ENCODE data around the gene C10orf88.

C10orf88 gene, protein sequence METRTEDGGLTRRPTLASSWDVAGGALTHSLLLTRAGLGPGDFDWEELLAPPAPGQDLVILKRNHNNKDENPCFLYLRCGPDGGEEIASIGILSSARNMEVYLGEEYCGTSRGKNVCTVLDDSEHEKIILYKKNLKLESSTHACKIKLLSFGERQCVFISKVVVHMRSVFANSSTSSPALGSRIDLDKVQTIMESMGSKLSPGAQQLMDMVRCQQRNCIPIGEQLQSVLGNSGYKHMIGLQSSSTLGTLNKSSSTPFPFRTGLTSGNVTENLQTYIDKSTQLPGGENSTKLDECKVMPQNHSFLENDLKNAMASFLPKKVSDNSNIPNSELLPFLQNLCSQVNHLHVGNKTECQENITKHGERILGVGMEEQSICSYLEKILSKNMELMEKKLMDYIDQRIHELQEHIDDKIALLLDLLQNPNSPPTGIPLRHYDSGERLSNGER

DNA sequence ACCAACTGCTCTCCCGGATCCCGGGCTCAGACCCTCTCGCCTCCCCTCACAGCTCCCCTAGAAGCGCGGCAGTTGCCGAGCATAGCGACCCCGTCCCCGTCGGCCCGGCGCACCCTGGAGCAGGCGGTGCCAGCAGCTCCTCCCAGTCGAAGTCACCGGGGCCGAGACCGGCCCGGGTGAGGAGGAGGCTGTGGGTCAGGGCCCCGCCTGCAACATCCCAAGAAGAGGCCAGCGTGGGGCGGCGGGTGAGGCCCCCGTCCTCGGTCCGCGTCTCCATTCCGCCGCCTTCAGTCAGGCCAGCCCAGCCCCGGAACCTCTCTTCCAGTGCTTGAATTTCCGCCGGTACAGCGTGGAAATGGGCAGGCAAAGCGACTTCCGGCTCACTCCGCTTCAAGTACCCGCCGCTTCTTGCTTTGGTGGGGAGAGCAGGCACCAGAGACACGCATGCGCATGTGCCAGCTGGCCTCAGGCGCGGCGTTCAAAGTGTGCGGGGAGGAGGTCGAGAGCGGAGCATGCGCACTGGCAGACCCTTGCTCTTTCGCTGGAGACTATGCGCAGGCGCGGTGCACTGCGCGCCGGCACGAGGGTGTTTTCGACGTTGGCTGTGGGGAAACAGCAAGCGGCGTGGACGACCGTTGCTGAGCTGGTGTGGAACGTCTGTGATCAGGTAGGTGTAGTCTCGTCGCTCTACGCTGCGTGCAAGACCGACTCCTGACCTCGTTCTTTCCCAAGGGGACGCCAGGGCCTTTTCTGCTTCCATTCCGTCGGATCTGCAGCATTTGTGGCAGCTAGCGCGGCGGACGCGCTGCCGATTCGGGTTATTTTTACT lies at the start of gene C10orf88:
Gene C10orf88 (minus strand): TSS at position 326 of the 829 bp plus-strand sequence. CDS start 49 bp downstream, at position 277.
- TF ChIP-seq, protein P1, sequence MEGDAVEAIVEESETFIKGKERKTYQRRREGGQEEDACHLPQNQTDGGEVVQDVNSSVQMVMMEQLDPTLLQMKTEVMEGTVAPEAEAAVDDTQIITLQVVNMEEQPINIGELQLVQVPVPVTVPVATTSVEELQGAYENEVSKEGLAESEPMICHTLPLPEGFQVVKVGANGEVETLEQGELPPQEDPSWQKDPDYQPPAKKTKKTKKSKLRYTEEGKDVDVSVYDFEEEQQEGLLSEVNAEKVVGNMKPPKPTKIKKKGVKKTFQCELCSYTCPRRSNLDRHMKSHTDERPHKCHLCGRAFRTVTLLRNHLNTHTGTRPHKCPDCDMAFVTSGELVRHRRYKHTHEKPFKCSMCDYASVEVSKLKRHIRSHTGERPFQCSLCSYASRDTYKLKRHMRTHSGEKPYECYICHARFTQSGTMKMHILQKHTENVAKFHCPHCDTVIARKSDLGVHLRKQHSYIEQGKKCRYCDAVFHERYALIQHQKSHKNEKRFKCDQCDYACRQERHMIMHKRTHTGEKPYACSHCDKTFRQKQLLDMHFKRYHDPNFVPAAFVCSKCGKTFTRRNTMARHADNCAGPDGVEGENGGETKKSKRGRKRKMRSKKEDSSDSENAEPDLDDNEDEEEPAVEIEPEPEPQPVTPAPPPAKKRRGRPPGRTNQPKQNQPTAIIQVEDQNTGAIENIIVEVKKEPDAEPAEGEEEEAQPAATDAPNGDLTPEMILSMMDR (IDR thresholded peaks at IDR 0.05; ENCODE audit: low read depth, low read length): no peak
- TF ChIP-seq EZH2phosphoT487 (IDR thresholded peaks at IDR 0.05; ENCODE audit: low read depth): no peak
- Histone ChIP-seq H3K9me3 (ENCODE audit: insufficient read depth, low read length) (no peaks in the 10 kb centered on the region), H3K36me3 (replicated peaks; ENCODE audit: low read depth, low read length) (no peaks in the 10 kb centered on the region), H3K4me3 (ENCODE audit: low read length) (peak within 1 kb of the TSS; percentile 90), H2AFZ (ENCODE audit: low read depth, low read length) (peak within 1 kb of the TSS; percentile 64), H3K79me2 (ENCODE audit: low read length) (peaks cover 4% of the 10 kb centered on the region), H3K27me3 (ENCODE audit: low read depth, low read length) (no peaks in the 10 kb centered on the region), H4K20me1 (ENCODE audit: insufficient read depth, low read length) (no peaks in the 10 kb centered on the region), H3K4me2 (ENCODE audit: low read length) (peak within 1 kb of the TSS; percentile 87), H3K9ac (ENCODE audit: low read length) (peak within 1 kb of the TSS; percentile 74), H3K27ac (ENCODE audit: low read length) (peak within 1 kb of the TSS; percentile 46), H3K4me1 (ENCODE audit: low read length) (peaks cover 5% of the 10 kb centered on the region)

DNA sequence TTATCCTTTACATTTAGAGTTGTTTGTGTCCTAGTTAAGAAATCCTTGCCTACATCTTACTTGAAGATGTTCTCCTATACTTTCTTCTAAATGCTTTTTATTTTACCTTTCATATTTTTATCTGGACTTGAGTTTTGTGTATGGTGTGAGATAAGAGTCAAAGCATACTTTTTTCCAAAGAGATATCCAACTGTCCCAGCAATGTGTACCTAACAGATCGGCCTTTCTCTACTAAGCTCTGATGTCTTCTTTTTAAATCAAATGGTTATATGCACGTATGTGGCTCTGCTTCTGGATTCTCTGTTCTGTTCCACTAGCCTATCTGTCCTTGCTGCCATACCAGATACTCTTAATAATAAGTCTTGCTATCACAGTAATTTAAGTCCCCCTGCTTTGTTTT lies 47.3 kb upstream of the C10orf88 start:
- H3K4me3 ChIP-seq (ENCODE audit: low read length): no peak overlapping the region
- H4K20me1 ChIP-seq (ENCODE audit: insufficient read depth, low read length): 0 out of 2 replicates have a peak, but pooled peaks cover 2% of the 10 kb centered on the region
- H3K9me3 ChIP-seq (ENCODE audit: insufficient read depth, low read length): no peaks in the 10 kb centered on the region
- no peak overlapping the region for H2AFZ ChIP-seq (ENCODE audit: low read depth, low read length)
- H3K36me3 ChIP-seq (replicated peaks; ENCODE audit: low read depth, low read length): no peaks in the 10 kb centered on the region
- H3K4me2 ChIP-seq (ENCODE audit: low read length): no peak overlapping the region
- TF ChIP-seq, protein P1 (IDR thresholded peaks at IDR 0.05; ENCODE audit: low read depth, low read length): no peak
- no peak for TF ChIP-seq EZH2phosphoT487 (IDR thresholded peaks at IDR 0.05; ENCODE audit: low read depth)
- H3K27ac ChIP-seq (ENCODE audit: low read length): no peak overlapping the region
- no peaks in the 10 kb centered on the region for H3K4me1 ChIP-seq (ENCODE audit: low read length)
- H3K79me2 ChIP-seq (ENCODE audit: low read length): peaks cover 56% of the 10 kb centered on the region
- no peak overlapping the region for H3K9ac ChIP-seq (ENCODE audit: low read length)
- H3K27me3 ChIP-seq (ENCODE audit: low read depth, low read length): no peaks in the 10 kb centered on the region

DNA sequence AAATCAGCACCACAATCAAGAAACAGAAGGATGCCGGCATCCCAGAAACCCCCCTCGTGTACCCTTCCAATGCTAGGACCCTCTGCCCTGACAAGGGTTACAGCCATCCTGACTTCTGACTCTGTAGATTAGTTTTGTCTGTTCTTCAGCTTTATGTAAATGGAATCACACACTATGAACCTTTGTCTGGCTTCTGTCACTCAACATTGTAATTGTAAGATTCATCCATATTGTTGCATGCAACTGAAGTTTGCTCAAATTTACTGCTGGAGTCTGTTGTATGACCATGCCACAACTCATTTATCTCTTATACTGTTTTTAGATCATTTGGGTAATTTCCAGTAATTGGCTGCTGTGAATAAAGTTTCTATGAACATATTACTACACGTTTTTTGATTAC lies 46.1 kb upstream of the C10orf88 start:
- no peaks in the 10 kb centered on the region for H3K27me3 ChIP-seq (ENCODE audit: low read depth, low read length)
- peaks cover 3% of the 10 kb centered on the region for H3K36me3 ChIP-seq (replicated peaks; ENCODE audit: low read depth, low read length)
- TF ChIP-seq, protein P1 (IDR thresholded peaks at IDR 0.05; ENCODE audit: low read depth, low read length): no peak
- no peak for TF ChIP-seq EZH2phosphoT487 (IDR thresholded peaks at IDR 0.05; ENCODE audit: low read depth)
- peaks cover 44% of the 10 kb centered on the region for H3K79me2 ChIP-seq (ENCODE audit: low read length)
- no peaks in the 10 kb centered on the region for H3K9me3 ChIP-seq (ENCODE audit: insufficient read depth, low read length)
- no peak overlapping the region for H3K9ac ChIP-seq (ENCODE audit: low read length)
- no peak overlapping the region for H3K4me3 ChIP-seq (ENCODE audit: low read length)
- no peak overlapping the region for H3K4me2 ChIP-seq (ENCODE audit: low read length)
- no peak overlapping the region for H2AFZ ChIP-seq (ENCODE audit: low read depth, low read length)
- H3K27ac ChIP-seq (ENCODE audit: low read length): no peak overlapping the region
- H3K4me1 ChIP-seq (ENCODE audit: low read length): no peaks in the 10 kb centered on the region
- 0 out of 2 replicates have a peak, but pooled peaks cover 2% of the 10 kb centered on the region for H4K20me1 ChIP-seq (ENCODE audit: insufficient read depth, low read length)

DNA sequence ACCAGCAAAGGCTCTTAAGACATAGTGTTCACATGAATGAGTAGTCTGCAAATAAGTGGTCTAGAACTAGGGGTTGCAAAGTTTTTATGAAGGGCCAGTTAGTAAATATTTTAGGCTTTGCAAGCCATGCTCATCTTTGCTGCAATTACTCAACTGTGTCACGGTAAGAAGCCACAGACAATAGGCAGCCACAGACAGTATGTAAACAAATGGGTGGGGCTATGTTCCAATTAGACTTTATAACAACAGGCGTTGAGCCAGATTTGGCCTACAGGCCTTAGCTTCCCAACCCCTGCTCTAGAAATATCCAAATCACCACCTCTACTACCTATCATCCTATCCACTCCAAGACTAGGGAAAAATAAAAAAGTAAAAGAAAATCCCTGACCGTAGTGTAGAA lies 45.3 kb upstream of the C10orf88 start:
- peaks cover 7% of the 10 kb centered on the region for H3K36me3 ChIP-seq (replicated peaks; ENCODE audit: low read depth, low read length)
- H3K9me3 ChIP-seq (ENCODE audit: insufficient read depth, low read length): no peaks in the 10 kb centered on the region
- H3K4me1 ChIP-seq (ENCODE audit: low read length): no peaks in the 10 kb centered on the region
- H3K4me2 ChIP-seq (ENCODE audit: low read length): no peak overlapping the region
- no peak for TF ChIP-seq EZH2phosphoT487 (IDR thresholded peaks at IDR 0.05; ENCODE audit: low read depth)
- TF ChIP-seq, protein P1 (IDR thresholded peaks at IDR 0.05; ENCODE audit: low read depth, low read length): no peak
- no peak overlapping the region for H3K27ac ChIP-seq (ENCODE audit: low read length)
- H4K20me1 ChIP-seq (ENCODE audit: insufficient read depth, low read length): 0 out of 2 replicates have a peak, but pooled peaks cover 2% of the 10 kb centered on the region
- no peak overlapping the region for H2AFZ ChIP-seq (ENCODE audit: low read depth, low read length)
- H3K79me2 ChIP-seq (ENCODE audit: low read length): peaks cover 36% of the 10 kb centered on the region
- H3K4me3 ChIP-seq (ENCODE audit: low read length): no peak overlapping the region
- no peak overlapping the region for H3K9ac ChIP-seq (ENCODE audit: low read length)
- H3K27me3 ChIP-seq (ENCODE audit: low read depth, low read length): no peaks in the 10 kb centered on the region

Measured in OCI-LY3 (cell line).